Endothelial cell of umbilical vein (primary cell): Measurements from ENCODE around the gene CACNA1F. TPM values are rescaled to one million over a fixed set of nuclear protein-coding genes. Genes with fewer than 3 reads are reported as not detected.

Experiments
- BruUV-seq: library from RNA; stranded (reverse); fragments of 400-500 nt; replicated peaks from 2 replicates; lab custom pipeline; 2021; lab: Mats Ljungman, UMichigan
- CTCF ChIA-PET: fragments of 300-600, 350-600 bp; sonication (Branson Sonifier 250); formaldehyde crosslinking; loops from one replicate; lab custom pipeline; 2021; ENCODE audit warnings: antibody characterized with exemption, inconsistent platforms; lab: Charles Lee
- POLR2A ChIA-PET: fragments of 300-600, 350-600 bp; sonication (Branson Sonifier 250); formaldehyde crosslinking; loops from one replicate; lab custom pipeline; 2021; ENCODE audit warnings: antibody characterized with exemption, inconsistent platforms; lab: Charles Lee
- DNase-seq: peaks from one replicate; pipeline ENCODE4 v3.0.0-alpha.2; 2011; ENCODE audit warnings: low read depth, low spot score
- FAIRE-seq: peaks from 2 replicates; lab custom pipeline; 2011; peaks lifted over from hg19 to GRCh38; lab: Jason Lieb, UNC
- H2AFZ ChIP-seq: 2 replicates; pipeline ENCODE4 v1.6.0; 2012; ENCODE audit warnings: low read depth, low read length, control low read depth, inconsistent platforms
- H3K27ac ChIP-seq: 2 replicates; pipeline ENCODE4 v1.5.1; 2011; ENCODE audit warnings: low read depth, mild to moderate bottlenecking, control low read depth, low read length, moderate library complexity; ENCODE audit not compliant: insufficient read depth
- H3K27me3 ChIP-seq, 2 experiments: 2 replicates each; pipeline versions ENCODE4 v1.6.0 to v1.6.1; 2011; ENCODE audit warnings: low read length in 2 of 2, mixed read lengths in 1 of 2; ENCODE audit not compliant: control insufficient read depth in 2 of 2, insufficient read depth in 2 of 2
- H3K36me3 ChIP-seq, 2 experiments: 2 replicates in 1 of 2; 3 replicates in 1 of 2; pipeline ENCODE4 v1.5.1; 2011; ENCODE audit warnings: low read length in 2 of 2, mild to moderate bottlenecking in 1 of 2, moderate library complexity in 1 of 2; ENCODE audit not compliant: control insufficient read depth in 2 of 2, insufficient read depth in 2 of 2; ENCODE audit errors: extremely low read depth in 1 of 2
- H3K4me1 ChIP-seq: 3 replicates; pipeline ENCODE4 v1.5.1; 2011; ENCODE audit warnings: mild to moderate bottlenecking, low read length; ENCODE audit not compliant: control insufficient read depth, insufficient read depth; ENCODE audit errors: extremely low read depth
- H3K4me2 ChIP-seq: 2 replicates; pipeline ENCODE4 v1.6.1; 2011; ENCODE audit warnings: low read length, control low read depth, mixed read lengths; ENCODE audit not compliant: insufficient read depth
- H3K4me3 ChIP-seq, 3 experiments: fragments of 200-600 bp in 1 of 3; sonication (generic), shearing (Covaris generic) in 1 of 3; replicated peaks in 1 of 3; 2 replicates each; pipeline ENCODE4 v1.5.1; 2011 to 2016; ENCODE audit warnings: control low read depth in 3 of 3, low read length in 3 of 3, mild to moderate bottlenecking in 2 of 3, inconsistent platforms in 1 of 3, low read depth in 1 of 3, moderate library complexity in 1 of 3; ENCODE audit not compliant: insufficient read depth in 1 of 3
- H3K79me2 ChIP-seq: 2 replicates; pipeline ENCODE4 v1.6.0; 2012; ENCODE audit warnings: low read length, inconsistent platforms; ENCODE audit not compliant: control insufficient read depth, insufficient read depth
- H3K9ac ChIP-seq: replicated peaks from 2 replicates; pipeline ENCODE3; 2011; ENCODE audit warnings: low read length, control low read depth; ENCODE audit not compliant: insufficient read depth; ENCODE audit errors: extremely low read depth
- H3K9me1 ChIP-seq: replicated peaks from 3 replicates; pipeline ENCODE4 v1.6.0; 2011; ENCODE audit warnings: mild to moderate bottlenecking, low read length; ENCODE audit not compliant: control insufficient read depth, insufficient read depth; ENCODE audit errors: extremely low read depth
- H3K9me3 ChIP-seq: replicated peaks from 2 replicates; pipeline ENCODE4 v1.5.1; 2012; ENCODE audit warnings: low read length, inconsistent platforms; ENCODE audit not compliant: control insufficient read depth, insufficient read depth
- H4K20me1 ChIP-seq: replicated peaks from 2 replicates; pipeline ENCODE3; 2011; ENCODE audit warnings: mild to moderate bottlenecking, low read length; ENCODE audit not compliant: control insufficient read depth, insufficient read depth; ENCODE audit errors: extremely low read depth
- EZH2 ChIP-seq: IDR thresholded peaks from 2 replicates; pipeline ENCODE4 v1.6.1; 2012; ENCODE audit warnings: borderline replicate concordance, low read depth, mild to moderate bottlenecking, moderate library complexity, low read length, inconsistent platforms; ENCODE audit not compliant: severe bottlenecking
- FOS ChIP-seq: IDR thresholded peaks from 2 replicates; pipeline ENCODE4 v1.6.1; 2011; ENCODE audit warnings: mild to moderate bottlenecking, low read length, moderate library complexity, borderline replicate concordance; ENCODE audit not compliant: insufficient read depth
- GATA2 ChIP-seq: IDR thresholded peaks from 2 replicates; pipeline ENCODE4 v1.7.0; 2011; ENCODE audit warnings: low read depth, mild to moderate bottlenecking, moderate library complexity, mixed read lengths, low read length; ENCODE audit not compliant: insufficient read length, insufficient read depth
- JUN ChIP-seq: IDR thresholded peaks from 2 replicates; pipeline ENCODE4 v1.6.1; 2011; ENCODE audit warnings: borderline replicate concordance, low read depth; ENCODE audit not compliant: insufficient read length, insufficient read depth
- MYC ChIP-seq: IDR thresholded peaks from one replicate; pipeline ENCODE4 v1.6.1; 2011; ENCODE audit warnings: mild to moderate bottlenecking, low read depth, low read length
- POLR2A ChIP-seq: IDR thresholded peaks from 2 replicates; pipeline ENCODE4 v1.6.1; 2012; ENCODE audit warnings: low read depth, mild to moderate bottlenecking, control low read depth, low read length
- POLR2AphosphoS5 ChIP-seq: IDR thresholded peaks from 2 replicates; pipeline ENCODE4 v1.6.1; 2012; ENCODE audit warnings: low read depth, mild to moderate bottlenecking, control low read depth, low read length, moderate library complexity; ENCODE audit not compliant: insufficient read depth
- dilution Hi-C: fragments of 300-500 bp; cut with MboI; formaldehyde crosslinking; loops from one replicate; pipeline ENCODE4 v1.15.0; 2019; ENCODE audit warnings: low sequenced_read_pairs; ENCODE audit not compliant: extremely low pct_ligation_motif_present
- intact Hi-C: fragments of 100-400 bp; cut with micrococcal nuclease; formaldehyde crosslinking; loops from one replicate; pipeline ENCODE4 v1.10.0; 2022
- polyA plus RNA-seq, 4 experiments: library from polyadenylated mRNA; depleted of rRNA in 3 of 4; stranded (reverse) in 3 of 4; unstranded in 1 of 4; fragments of >200 nt; gene quantifications; 2 replicates each; pipeline versions ENCODE4 v1.2.1 to v1.2.3, GENCODE V29; 2011 to 2012; ENCODE audit warnings: missing spikeins in 1 of 4
- total RNA-seq: library from RNA; stranded (reverse); gene quantifications from 2 replicates; pipeline ENCODE4 v1.2.3, GENCODE V29; 2021
- TF ChIP-seq, protein P1 (sequence below): IDR thresholded peaks from 2 replicates; pipeline ENCODE4 v1.6.1; 2011; ENCODE audit not compliant: insufficient read depth, insufficient read length
- TF ChIP-seq, protein P2 (sequence below), 2 donors: IDR thresholded peaks; 1 replicate in 1 of 2; 2 replicates in 1 of 2; pipeline ENCODE4 v1.5.1; 2011; ENCODE audit warnings: low read length in 2 of 2, mild to moderate bottlenecking in 2 of 2, moderate library complexity in 2 of 2, control low read depth in 1 of 2, inconsistent platforms in 1 of 2, low read depth in 1 of 2; ENCODE audit not compliant: insufficient read depth in 1 of 2; ENCODE audit errors: extremely low read depth in 1 of 2

Gene CACNA1F
- total and polyA plus RNA-seq, 2 donors (not counting 3 experiments of a cell fraction or from before 2014, with no cell fraction given), result not detected

DNA sequence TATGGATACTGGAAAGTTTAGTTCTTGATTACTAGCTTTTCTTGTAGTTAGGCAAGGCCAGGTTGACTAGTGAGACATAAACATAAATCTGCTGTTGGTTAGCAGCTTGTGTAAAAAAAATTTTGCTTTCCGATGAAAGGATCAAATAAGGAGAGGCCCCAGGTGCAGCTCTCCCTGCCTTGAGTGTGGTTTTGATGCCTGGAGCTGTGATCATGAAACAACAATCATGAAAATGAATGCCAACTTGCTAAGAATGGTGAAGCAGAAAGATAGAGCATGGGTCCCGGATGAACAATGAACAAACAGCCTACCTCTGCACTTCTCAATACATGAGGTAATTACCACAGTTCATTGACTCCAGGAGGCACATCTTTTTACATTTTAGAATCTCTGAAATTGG is 18.7 kb downstream of the CACNA1F start:
- Histone ChIP-seq H3K9me3 (no peaks in the 10 kb centered on the region), H3K79me2 (no peaks in the 10 kb centered on the region), H3K4me3 (no peak overlapping the region), H3K9ac (no peak overlapping the region), H3K27ac (no peak overlapping the region), H2AFZ (no peak overlapping the region), H3K36me3 (no peaks in the 10 kb centered on the region), H3K9me1 (no peaks in the 10 kb centered on the region), H3K27me3 (no peaks in the 10 kb centered on the region), H4K20me1 (no peaks in the 10 kb centered on the region), H3K4me1 (no peaks in the 10 kb centered on the region), H3K4me2 (no peak overlapping the region)
- CTCF ChIA-PET, result no interaction called here
- intact Hi-C loops, result no loop called here
- POLR2A ChIA-PET, result no interaction called here
- FAIRE-seq, result no peak
- DNase-seq, result no peak
- no TSS peak for BruUV-seq
- dilution Hi-C loops, result no loop called here
- TF ChIP-seq, protein P1, sequence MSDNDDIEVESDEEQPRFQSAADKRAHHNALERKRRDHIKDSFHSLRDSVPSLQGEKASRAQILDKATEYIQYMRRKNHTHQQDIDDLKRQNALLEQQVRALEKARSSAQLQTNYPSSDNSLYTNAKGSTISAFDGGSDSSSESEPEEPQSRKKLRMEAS, result no peak
- no peak for TF ChIP-seq GATA2
- TF ChIP-seq, protein P2, sequence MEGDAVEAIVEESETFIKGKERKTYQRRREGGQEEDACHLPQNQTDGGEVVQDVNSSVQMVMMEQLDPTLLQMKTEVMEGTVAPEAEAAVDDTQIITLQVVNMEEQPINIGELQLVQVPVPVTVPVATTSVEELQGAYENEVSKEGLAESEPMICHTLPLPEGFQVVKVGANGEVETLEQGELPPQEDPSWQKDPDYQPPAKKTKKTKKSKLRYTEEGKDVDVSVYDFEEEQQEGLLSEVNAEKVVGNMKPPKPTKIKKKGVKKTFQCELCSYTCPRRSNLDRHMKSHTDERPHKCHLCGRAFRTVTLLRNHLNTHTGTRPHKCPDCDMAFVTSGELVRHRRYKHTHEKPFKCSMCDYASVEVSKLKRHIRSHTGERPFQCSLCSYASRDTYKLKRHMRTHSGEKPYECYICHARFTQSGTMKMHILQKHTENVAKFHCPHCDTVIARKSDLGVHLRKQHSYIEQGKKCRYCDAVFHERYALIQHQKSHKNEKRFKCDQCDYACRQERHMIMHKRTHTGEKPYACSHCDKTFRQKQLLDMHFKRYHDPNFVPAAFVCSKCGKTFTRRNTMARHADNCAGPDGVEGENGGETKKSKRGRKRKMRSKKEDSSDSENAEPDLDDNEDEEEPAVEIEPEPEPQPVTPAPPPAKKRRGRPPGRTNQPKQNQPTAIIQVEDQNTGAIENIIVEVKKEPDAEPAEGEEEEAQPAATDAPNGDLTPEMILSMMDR (IDR thresholded peaks at IDR 0.05; ENCODE audit: extremely low read depth in 1 of 2, insufficient read depth in 1 of 2, low read depth in 1 of 2, low read length in 2 of 2), result no peak
- TF ChIP-seq EZH2, result no peak
- TF ChIP-seq POLR2AphosphoS5, result no peak
- TF ChIP-seq JUN, result no peak
- TF ChIP-seq POLR2A, result no peak
- TF ChIP-seq MYC, result no peak
- TF ChIP-seq FOS, result no peak
